ENCODE data around the gene PCNT. TPM values are rescaled to one million over a fixed set of nuclear protein-coding genes. Genes with fewer than 3 reads are reported as not detected.

The PCNT gene
- total and polyA plus RNA-seq, 2 experiments from 2014 or later = 14.9 to 23.8 TPM

DNA sequence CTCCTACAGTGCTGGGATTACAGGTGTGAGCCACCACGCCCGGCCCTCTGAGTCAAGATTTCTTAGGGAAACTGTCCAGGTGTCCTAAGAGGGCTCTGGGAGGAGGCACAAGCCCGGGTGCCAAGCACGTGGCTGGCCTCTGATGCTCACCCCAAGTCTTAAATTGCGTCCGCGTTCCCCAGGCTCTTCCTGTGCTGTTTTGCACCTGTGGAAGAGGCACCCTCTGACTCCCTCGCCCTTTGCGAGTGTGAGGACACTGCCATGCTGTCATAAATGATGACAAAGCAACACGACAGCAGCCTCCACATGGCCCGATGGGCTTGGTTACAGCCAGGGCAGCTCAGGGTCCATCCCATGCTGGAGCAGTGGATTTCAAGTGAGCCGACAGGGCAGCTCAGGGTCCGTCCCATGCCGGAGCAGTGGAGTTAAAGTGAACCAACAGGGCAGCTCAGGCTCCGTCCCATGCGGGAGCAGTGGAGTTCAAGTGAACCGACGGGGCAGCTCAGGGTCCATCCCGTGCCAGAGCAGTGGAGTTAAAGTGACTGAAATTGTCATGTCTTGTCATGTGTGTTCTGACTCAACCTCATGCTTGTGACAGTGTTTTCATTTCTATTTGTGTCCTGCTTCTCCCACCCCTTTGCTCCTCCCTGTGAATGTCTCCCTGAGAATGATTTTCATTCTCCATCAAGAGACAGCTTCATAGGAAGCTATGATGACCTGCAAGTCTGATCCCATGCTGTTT, 33.9 kb downstream of the PCNT start:
- Histone ChIP-seq H2AFZ (no peak overlapping the region), H4K20me1 (ENCODE audit: insufficient read depth) (no peaks in the 10 kb centered on the region), H3K36me3 (ENCODE audit: low read depth) (peaks cover 9% of the 10 kb centered on the region; the same call in 1 of the 2 replicates), H3K9me2 (ENCODE audit: insufficient read depth) (no peaks in the 10 kb centered on the region), H3K79me2 (ENCODE audit: insufficient read depth) (no peaks in the 10 kb centered on the region; the same call in 1 of the 2 replicates), H3K4me2 (ENCODE audit: unreplicated experiment) (no peak overlapping the region), H3F3A (ENCODE audit: insufficient read depth) (no peaks in the 10 kb centered on the region), H3K9ac (no peak overlapping the region), H3K9me3 (ENCODE audit: low read depth) (no peaks in the 10 kb centered on the region), H3K4me3 (no peak overlapping the region), H3K27ac (no peak overlapping the region), H3K27me3 (replicated peaks; ENCODE audit: insufficient read depth) (no peaks in the 10 kb centered on the region), H3K4me1 (ENCODE audit: insufficient read depth) (no peaks in the 10 kb centered on the region)
- in situ Hi-C loops (cut with MboI) = no loop called here
- TF ChIP-seq EZH2 (IDR thresholded peaks at IDR 0.05; ENCODE audit: insufficient read depth, poor library complexity, severe bottlenecking) = no peak
- TF ChIP-seq EZH2phosphoT487 (IDR thresholded peaks at IDR 0.05; ENCODE audit: insufficient read depth, low read depth) = no peak
- WGBS, 2 experiments (ENCODE audit: low coverage in 1 of 2, low lambda C conversion rate in 2 of 2, missing lambda C conversion rate in 2 of 2) = 83 to 87% methylated on average over 18 to 19 of the region's 19 CpGs
- DNase-seq = no peak

- Histone ChIP-seq H2AFZ (no peak overlapping the region), H3K9ac (no peak overlapping the region), H3K27me3 (replicated peaks; ENCODE audit: insufficient read depth) (no peaks in the 10 kb centered on the region), H3F3A (ENCODE audit: insufficient read depth) (no peaks in the 10 kb centered on the region), H3K36me3 (ENCODE audit: low read depth) (0 out of 2 replicates have a peak, but pooled peaks cover 14% of the 10 kb centered on the region), H3K9me3 (ENCODE audit: low read depth) (no peaks in the 10 kb centered on the region), H3K9me2 (ENCODE audit: insufficient read depth) (no peaks in the 10 kb centered on the region), H3K79me2 (ENCODE audit: insufficient read depth) (peaks cover 4% of the 10 kb centered on the region; the same call in 1 of the 2 replicates), H3K4me2 (ENCODE audit: unreplicated experiment) (no peak overlapping the region), H3K27ac (no peak overlapping the region), H3K4me3 (no peak overlapping the region), H4K20me1 (ENCODE audit: insufficient read depth) (no peaks in the 10 kb centered on the region), H3K4me1 (ENCODE audit: insufficient read depth) (no peaks in the 10 kb centered on the region)
- DNase-seq = no peak
- WGBS, 2 experiments (ENCODE audit: low coverage in 1 of 2, low lambda C conversion rate in 2 of 2, missing lambda C conversion rate in 2 of 2) = 97 to 98% methylated on average over 10 of the region's 10 CpGs
- in situ Hi-C loops (cut with MboI) = loop anchor here (10.0 kb wide), 1 partner anchor 64 kb away; no protein-coding TSS in a partner anchor
- no peak for TF ChIP-seq EZH2 (IDR thresholded peaks at IDR 0.05; ENCODE audit: insufficient read depth, poor library complexity, severe bottlenecking)
- TF ChIP-seq EZH2phosphoT487 (IDR thresholded peaks at IDR 0.05; ENCODE audit: insufficient read depth, low read depth) = no peak
Observed at GRCh38 chr21:46361176-46361575, 37.2 kb downstream of the PCNT start.

GRCh38 chr21:46361935-46362334, 38.0 kb downstream of the PCNT start:
- H2AFZ ChIP-seq = no peak overlapping the region
- H3K27me3 ChIP-seq (replicated peaks; ENCODE audit: insufficient read depth) = no peaks in the 10 kb centered on the region
- H3K79me2 ChIP-seq (ENCODE audit: insufficient read depth) = peaks cover 8% of the 10 kb centered on the region; the same call in 1 of the 2 replicates
- no peak overlapping the region for H3K9ac ChIP-seq
- in situ Hi-C loops (cut with MboI) = loop anchor here (10.0 kb wide), 1 partner anchor 63 kb away; no protein-coding TSS in a partner anchor
- no peaks in the 10 kb centered on the region for H3K4me1 ChIP-seq (ENCODE audit: insufficient read depth)
- H3F3A ChIP-seq (ENCODE audit: insufficient read depth) = no peaks in the 10 kb centered on the region
- WGBS, 2 experiments (ENCODE audit: low coverage in 1 of 2, low lambda C conversion rate in 2 of 2, missing lambda C conversion rate in 2 of 2) = 81 to 83% methylated on average over 10 of the region's 10 CpGs
- H3K4me2 ChIP-seq (ENCODE audit: unreplicated experiment) = no peak overlapping the region
- no peak for DNase-seq
- H3K9me2 ChIP-seq (ENCODE audit: insufficient read depth) = no peaks in the 10 kb centered on the region
- H4K20me1 ChIP-seq (ENCODE audit: insufficient read depth) = no peaks in the 10 kb centered on the region
- no peaks in the 10 kb centered on the region for H3K9me3 ChIP-seq (ENCODE audit: low read depth)
- no peak overlapping the region for H3K27ac ChIP-seq
- no peak overlapping the region for H3K4me3 ChIP-seq
- TF ChIP-seq EZH2phosphoT487 (IDR thresholded peaks at IDR 0.05; ENCODE audit: insufficient read depth, low read depth) (no peak), EZH2 (IDR thresholded peaks at IDR 0.05; ENCODE audit: insufficient read depth, poor library complexity, severe bottlenecking) (no peak)
- H3K36me3 ChIP-seq (ENCODE audit: low read depth) = peaks cover 14% of the 10 kb centered on the region; the same call in 1 of the 2 replicates

DNA sequence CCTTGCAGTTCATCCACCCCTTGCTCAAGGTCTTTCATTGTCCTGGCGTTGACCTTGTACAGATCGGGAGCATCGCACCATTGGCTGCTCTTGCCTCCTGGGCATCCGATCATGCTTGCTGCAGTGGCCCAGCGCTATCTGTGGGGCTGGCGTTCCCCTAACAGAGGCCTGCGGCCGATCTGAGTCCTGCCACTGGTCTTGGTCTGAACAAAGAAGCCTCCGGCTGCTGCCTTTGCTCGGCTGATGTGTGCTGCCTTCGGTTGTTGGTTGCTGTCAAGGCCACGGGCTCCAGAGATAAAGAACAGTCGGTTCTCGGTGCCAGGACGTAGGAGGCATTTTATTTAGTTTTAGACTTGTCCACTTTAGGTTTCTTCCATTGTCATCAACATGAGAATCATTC, 39.0 kb downstream of the PCNT start:
- in situ Hi-C loops (cut with MboI) = loop anchor here (10.0 kb wide), 1 partner anchor 62 kb away; no protein-coding TSS in a partner anchor
- peaks cover 20% of the 10 kb centered on the region; the same call in 1 of the 2 replicates for H3K36me3 ChIP-seq (ENCODE audit: low read depth)

More for the DNA sequence above, 39.0 kb downstream of the PCNT start:
- Histone ChIP-seq H3K4me3 (no peak overlapping the region), H3K4me1 (ENCODE audit: insufficient read depth) (no peaks in the 10 kb centered on the region), H4K20me1 (ENCODE audit: insufficient read depth) (no peaks in the 10 kb centered on the region), H3K27me3 (replicated peaks; ENCODE audit: insufficient read depth) (no peaks in the 10 kb centered on the region), H3K4me2 (ENCODE audit: unreplicated experiment) (no peak overlapping the region), H3K79me2 (ENCODE audit: insufficient read depth) (peaks cover 14% of the 10 kb centered on the region; the same call in 1 of the 2 replicates), H2AFZ (no peak overlapping the region), H3F3A (ENCODE audit: insufficient read depth) (no peaks in the 10 kb centered on the region), H3K9ac (no peak overlapping the region), H3K9me2 (ENCODE audit: insufficient read depth) (no peaks in the 10 kb centered on the region), H3K27ac (no peak overlapping the region), H3K9me3 (ENCODE audit: low read depth) (no peaks in the 10 kb centered on the region)
- WGBS, 2 experiments (ENCODE audit: low coverage in 1 of 2, low lambda C conversion rate in 2 of 2, missing lambda C conversion rate in 2 of 2) = 88 to 90% methylated on average over 15 of the region's 15 CpGs
- DNase-seq = no peak
- TF ChIP-seq EZH2 (IDR thresholded peaks at IDR 0.05; ENCODE audit: insufficient read depth, poor library complexity, severe bottlenecking) = no peak
- TF ChIP-seq EZH2phosphoT487 (IDR thresholded peaks at IDR 0.05; ENCODE audit: insufficient read depth, low read depth) = no peak

Data from GM23248 (cell line).